Measurements from ENCODE around the gene CDC42. TPM values are rescaled to one million over a fixed set of nuclear protein-coding genes. Genes with fewer than 3 reads are reported as not detected.
A peak's percentile ranks its signal among the peaks of the same experiment; 100 is the strongest.

The CDC42 gene
- total and polyA plus RNA-seq, 9 of the 15 experiments (the other 6 are each of a cell fraction or from before 2014, with no cell fraction given) = 186 to 398 (median 325) TPM

DNA sequence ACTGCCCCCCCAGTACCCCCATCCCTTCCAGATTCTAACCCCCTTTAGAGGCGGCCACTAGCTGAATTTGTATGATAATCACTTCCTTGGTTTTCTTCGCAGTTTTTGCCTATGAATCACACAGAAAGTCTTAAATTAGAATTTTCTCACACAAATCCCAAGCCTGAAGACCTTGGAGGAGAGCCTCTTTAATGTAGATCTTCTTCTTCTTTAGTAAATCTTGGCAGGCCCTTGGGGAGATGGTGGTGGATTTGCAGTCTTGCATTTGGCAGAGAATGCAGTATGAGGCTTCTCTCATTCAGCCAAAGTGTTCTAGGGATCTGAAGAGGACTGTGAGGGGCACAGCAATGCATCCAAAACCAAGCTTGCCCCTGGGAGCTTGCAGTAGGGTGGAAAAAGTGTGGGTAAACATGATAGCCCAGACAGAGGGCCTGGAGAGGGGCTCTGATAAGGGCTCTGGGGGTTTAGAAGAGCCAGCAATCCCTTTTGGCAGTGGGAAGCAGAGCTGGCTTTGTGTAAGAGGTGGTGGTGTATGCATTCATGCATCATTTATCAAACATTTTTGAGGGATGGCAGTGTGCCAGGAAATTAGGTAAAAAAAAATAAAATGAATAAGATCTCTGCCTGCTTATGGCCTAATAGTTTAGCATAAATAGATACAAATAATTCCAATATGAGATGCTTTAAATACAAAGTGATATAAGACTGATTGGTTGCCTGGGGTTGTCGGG is 7.7 kb upstream of the CDC42 start:
- TF ChIP-seq, protein P1, sequence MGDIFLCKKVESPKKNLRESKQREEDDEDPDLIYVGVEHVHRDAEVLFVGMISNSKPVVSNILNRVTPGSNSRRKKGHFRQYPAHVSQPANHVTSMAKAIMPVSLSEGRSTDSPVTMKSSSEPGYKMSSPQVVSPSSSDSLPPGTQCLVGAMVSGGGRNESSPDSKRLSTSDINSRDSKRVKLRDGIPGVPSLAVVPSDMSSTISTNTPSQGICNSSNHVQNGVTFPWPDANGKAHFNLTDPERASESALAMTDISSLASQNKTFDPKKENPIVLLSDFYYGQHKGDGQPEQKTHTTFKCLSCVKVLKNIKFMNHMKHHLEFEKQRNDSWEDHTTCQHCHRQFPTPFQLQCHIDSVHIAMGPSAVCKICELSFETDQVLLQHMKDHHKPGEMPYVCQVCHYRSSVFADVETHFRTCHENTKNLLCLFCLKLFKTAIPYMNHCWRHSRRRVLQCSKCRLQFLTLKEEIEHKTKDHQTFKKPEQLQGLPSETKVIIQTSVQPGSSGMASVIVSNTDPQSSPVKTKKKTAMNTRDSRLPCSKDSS (IDR thresholded peaks at IDR 0.05; ENCODE audit: low read depth, partially characterized antibody) = no peak
- TF ChIP-seq, protein P2, sequence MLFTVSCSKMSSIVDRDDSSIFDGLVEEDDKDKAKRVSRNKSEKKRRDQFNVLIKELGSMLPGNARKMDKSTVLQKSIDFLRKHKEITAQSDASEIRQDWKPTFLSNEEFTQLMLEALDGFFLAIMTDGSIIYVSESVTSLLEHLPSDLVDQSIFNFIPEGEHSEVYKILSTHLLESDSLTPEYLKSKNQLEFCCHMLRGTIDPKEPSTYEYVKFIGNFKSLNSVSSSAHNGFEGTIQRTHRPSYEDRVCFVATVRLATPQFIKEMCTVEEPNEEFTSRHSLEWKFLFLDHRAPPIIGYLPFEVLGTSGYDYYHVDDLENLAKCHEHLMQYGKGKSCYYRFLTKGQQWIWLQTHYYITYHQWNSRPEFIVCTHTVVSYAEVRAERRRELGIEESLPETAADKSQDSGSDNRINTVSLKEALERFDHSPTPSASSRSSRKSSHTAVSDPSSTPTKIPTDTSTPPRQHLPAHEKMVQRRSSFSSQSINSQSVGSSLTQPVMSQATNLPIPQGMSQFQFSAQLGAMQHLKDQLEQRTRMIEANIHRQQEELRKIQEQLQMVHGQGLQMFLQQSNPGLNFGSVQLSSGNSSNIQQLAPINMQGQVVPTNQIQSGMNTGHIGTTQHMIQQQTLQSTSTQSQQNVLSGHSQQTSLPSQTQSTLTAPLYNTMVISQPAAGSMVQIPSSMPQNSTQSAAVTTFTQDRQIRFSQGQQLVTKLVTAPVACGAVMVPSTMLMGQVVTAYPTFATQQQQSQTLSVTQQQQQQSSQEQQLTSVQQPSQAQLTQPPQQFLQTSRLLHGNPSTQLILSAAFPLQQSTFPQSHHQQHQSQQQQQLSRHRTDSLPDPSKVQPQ (CRISPR knock-in tag; IDR thresholded peaks at IDR 0.05; ENCODE audit: borderline replicate concordance) = no peak
- TF ChIP-seq, protein P3, sequence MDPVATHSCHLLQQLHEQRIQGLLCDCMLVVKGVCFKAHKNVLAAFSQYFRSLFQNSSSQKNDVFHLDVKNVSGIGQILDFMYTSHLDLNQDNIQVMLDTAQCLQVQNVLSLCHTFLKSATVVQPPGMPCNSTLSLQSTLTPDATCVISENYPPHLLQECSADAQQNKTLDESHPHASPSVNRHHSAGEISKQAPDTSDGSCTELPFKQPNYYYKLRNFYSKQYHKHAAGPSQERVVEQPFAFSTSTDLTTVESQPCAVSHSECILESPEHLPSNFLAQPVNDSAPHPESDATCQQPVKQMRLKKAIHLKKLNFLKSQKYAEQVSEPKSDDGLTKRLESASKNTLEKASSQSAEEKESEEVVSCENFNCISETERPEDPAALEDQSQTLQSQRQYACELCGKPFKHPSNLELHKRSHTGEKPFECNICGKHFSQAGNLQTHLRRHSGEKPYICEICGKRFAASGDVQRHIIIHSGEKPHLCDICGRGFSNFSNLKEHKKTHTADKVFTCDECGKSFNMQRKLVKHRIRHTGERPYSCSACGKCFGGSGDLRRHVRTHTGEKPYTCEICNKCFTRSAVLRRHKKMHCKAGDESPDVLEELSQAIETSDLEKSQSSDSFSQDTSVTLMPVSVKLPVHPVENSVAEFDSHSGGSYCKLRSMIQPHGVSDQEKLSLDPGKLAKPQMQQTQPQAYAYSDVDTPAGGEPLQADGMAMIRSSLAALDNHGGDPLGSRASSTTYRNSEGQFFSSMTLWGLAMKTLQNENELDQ (CRISPR knock-in tag; IDR thresholded peaks at IDR 0.05; ENCODE audit: borderline replicate concordance) = 0 out of 2 replicates have a peak, but pooled peaks have one; percentile 19
- peak; percentile 91 for TF ChIP-seq NFIC (IDR thresholded peaks at IDR 0.05)
- 0 out of 2 replicates have a peak, but pooled peaks have one; percentile 19 for TF ChIP-seq NFIX (CRISPR knock-in tag; IDR thresholded peaks at IDR 0.05; ENCODE audit: low read depth)
- no peak for TF ChIP-seq HMGN3 (IDR thresholded peaks at IDR 0.05; ENCODE audit: borderline replicate concordance, extremely low read depth, insufficient read length, low read depth, low read length)
- TF ChIP-seq MEIS2 (IDR thresholded peaks at IDR 0.05; ENCODE audit: partially characterized antibody) = peak; percentile 11
- Histone ChIP-seq H2AFZ (ENCODE audit: low read depth, low read length) (no peak overlapping the region), H3K4me1 (replicated peaks in 1 of 2; ENCODE audit: control insufficient read depth in 2 of 2, insufficient read depth in 2 of 2, low read length in 2 of 2) (peaks cover 31 to 37% of the 10 kb centered on the region in 2 experiments), H3K9me3 (replicated peaks; ENCODE audit: control insufficient read depth, insufficient read depth, low read depth, low read length) (peaks cover 4% of the 10 kb centered on the region; the same call in 1 of the 2 replicates), H3K9ac (ENCODE audit: insufficient read depth in 1 of 2, low read depth in 2 of 2, low read length in 2 of 2) (peak overlapping the region in 1 of 2 experiments; percentile 15; a peak in 1 of 4 replicates), H3K4me3 (no peak overlapping the region), H3K27me3 (ENCODE audit: control insufficient read depth in 2 of 2, insufficient read depth in 2 of 2, low read length in 2 of 2) (no peaks in the 10 kb centered on the region), H3K36me3 (ENCODE audit: control insufficient read depth, insufficient read depth, low read length) (no peaks in the 10 kb centered on the region), H3K27ac (ENCODE audit: extremely low read depth, low read depth, low read length) (no peak overlapping the region), H3K4me2 (ENCODE audit: insufficient read depth, low read length) (no peak overlapping the region), H4K20me1 (replicated peaks; ENCODE audit: control insufficient read depth, insufficient read depth, low read length) (no peaks in the 10 kb centered on the region), H3K79me2 (ENCODE audit: control insufficient read depth, insufficient read depth, low read length) (no peaks in the 10 kb centered on the region), H3K9me1 (ENCODE audit: control insufficient read depth, insufficient read depth, low read length) (no peaks in the 10 kb centered on the region)
- intact Hi-C loops (cut with micrococcal nuclease) (no loop called here), in situ Hi-C loops (cut with MboI) (no loop called here)
- no TSS peak for BruUV-seq (replicated peaks)
- DNase-seq (ENCODE audit: extremely low read depth in 1 of 4, low spot score in 3 of 4) (peak in 1 of 4 experiments; percentile 33), ATAC-seq (no peak), FAIRE-seq (no peak)
- WGBS (ENCODE audit: insufficient coverage, low coverage, missing lambda C conversion rate) = 53% methylated on average over 3 of the region's 3 CpGs
- CTCF ChIA-PET (ENCODE audit: low intra/inter-chr PET ratio) = no interaction called here
- POLR2A ChIA-PET = interaction anchor here (1.3 to 1.5 kb wide), 2 partner anchors 9 to 16 kb away, joined by 3 to 6 read pairs; no protein-coding TSS in a partner anchor
